ENCODE measurements around the gene SRR. TPM values are rescaled to one million over a fixed set of nuclear protein-coding genes. Genes with fewer than 3 reads are reported as not detected.
"Not testable (repeated sequence)": the region's sequence is repeated elsewhere in the genome, so short reads cannot be mapped to it uniquely, and the experiment has no call there.

Gene SRR, protein sequence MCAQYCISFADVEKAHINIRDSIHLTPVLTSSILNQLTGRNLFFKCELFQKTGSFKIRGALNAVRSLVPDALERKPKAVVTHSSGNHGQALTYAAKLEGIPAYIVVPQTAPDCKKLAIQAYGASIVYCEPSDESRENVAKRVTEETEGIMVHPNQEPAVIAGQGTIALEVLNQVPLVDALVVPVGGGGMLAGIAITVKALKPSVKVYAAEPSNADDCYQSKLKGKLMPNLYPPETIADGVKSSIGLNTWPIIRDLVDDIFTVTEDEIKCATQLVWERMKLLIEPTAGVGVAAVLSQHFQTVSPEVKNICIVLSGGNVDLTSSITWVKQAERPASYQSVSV
- total RNA-seq = 20.6 and 22.4 TPM in 2 replicates

- TF ChIP-seq, protein P1, sequence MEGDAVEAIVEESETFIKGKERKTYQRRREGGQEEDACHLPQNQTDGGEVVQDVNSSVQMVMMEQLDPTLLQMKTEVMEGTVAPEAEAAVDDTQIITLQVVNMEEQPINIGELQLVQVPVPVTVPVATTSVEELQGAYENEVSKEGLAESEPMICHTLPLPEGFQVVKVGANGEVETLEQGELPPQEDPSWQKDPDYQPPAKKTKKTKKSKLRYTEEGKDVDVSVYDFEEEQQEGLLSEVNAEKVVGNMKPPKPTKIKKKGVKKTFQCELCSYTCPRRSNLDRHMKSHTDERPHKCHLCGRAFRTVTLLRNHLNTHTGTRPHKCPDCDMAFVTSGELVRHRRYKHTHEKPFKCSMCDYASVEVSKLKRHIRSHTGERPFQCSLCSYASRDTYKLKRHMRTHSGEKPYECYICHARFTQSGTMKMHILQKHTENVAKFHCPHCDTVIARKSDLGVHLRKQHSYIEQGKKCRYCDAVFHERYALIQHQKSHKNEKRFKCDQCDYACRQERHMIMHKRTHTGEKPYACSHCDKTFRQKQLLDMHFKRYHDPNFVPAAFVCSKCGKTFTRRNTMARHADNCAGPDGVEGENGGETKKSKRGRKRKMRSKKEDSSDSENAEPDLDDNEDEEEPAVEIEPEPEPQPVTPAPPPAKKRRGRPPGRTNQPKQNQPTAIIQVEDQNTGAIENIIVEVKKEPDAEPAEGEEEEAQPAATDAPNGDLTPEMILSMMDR (IDR thresholded peaks at IDR 0.05; ENCODE audit: extremely low read depth, low read depth, low read length) = no peak
- Histone ChIP-seq H3K4me3 (ENCODE audit: insufficient read depth, low read length) (peak within 1 kb of the TSS; percentile 98), H3K27ac (ENCODE audit: low read depth, low read length) (peak within 1 kb of the TSS; percentile 84), H3K36me3 (ENCODE audit: insufficient read depth, low read length) (peaks cover 10% of the 10 kb centered on the region), H3K79me2 (ENCODE audit: insufficient read depth, low read length) (peaks cover 72% of the 10 kb centered on the region), H3K4me1 (ENCODE audit: insufficient read depth, low read length) (peaks cover 11% of the 10 kb centered on the region), H4K20me1 (ENCODE audit: insufficient read depth, low read length) (peaks cover 15% of the 10 kb centered on the region), H3K9me3 (ENCODE audit: low read depth, low read length) (no peaks in the 10 kb centered on the region), H2AFZ (ENCODE audit: low read length) (peak within 1 kb of the TSS; percentile 99), H3K27me3 (ENCODE audit: insufficient read depth, low read length) (no peaks in the 10 kb centered on the region), H3K4me2 (ENCODE audit: insufficient read depth, low read length) (peak within 1 kb of the TSS; percentile 99)
- peak; percentile 99 for DNase-seq (ENCODE audit: insufficient read length, low spot score, missing footprints)
Observed at GRCh38 chr17:2303204-2304188, at the start of gene SRR, which contains the start of gene SMG6. SRR (plus strand) TSS chr17:2303950; CDS start chr17:2315561, 11,611 bp downstream. SMG6 (minus strand) TSS chr17:2303785; CDS start chr17:2303720, 65 bp downstream.

- H3K27me3 ChIP-seq (ENCODE audit: insufficient read depth, low read length); DNase-seq (ENCODE audit: insufficient read length, low spot score, missing footprints); H3K27ac ChIP-seq (ENCODE audit: low read depth, low read length); H3K4me2 ChIP-seq (ENCODE audit: insufficient read depth, low read length); H3K4me3 ChIP-seq (ENCODE audit: insufficient read depth, low read length); H4K20me1 ChIP-seq (ENCODE audit: insufficient read depth, low read length); H2AFZ ChIP-seq (ENCODE audit: low read length); H3K36me3 ChIP-seq (ENCODE audit: insufficient read depth, low read length); H3K9me3 ChIP-seq (ENCODE audit: low read depth, low read length): not testable (repeated sequence)
- Histone ChIP-seq H3K4me1 (ENCODE audit: insufficient read depth, low read length) (peaks cover 20% of the 10 kb centered on the region), H3K79me2 (ENCODE audit: insufficient read depth, low read length) (peaks cover 19% of the 10 kb centered on the region)
Observed at GRCh38 chr17:2258830-2259229, 44.9 kb upstream of the SRR start.

DNA sequence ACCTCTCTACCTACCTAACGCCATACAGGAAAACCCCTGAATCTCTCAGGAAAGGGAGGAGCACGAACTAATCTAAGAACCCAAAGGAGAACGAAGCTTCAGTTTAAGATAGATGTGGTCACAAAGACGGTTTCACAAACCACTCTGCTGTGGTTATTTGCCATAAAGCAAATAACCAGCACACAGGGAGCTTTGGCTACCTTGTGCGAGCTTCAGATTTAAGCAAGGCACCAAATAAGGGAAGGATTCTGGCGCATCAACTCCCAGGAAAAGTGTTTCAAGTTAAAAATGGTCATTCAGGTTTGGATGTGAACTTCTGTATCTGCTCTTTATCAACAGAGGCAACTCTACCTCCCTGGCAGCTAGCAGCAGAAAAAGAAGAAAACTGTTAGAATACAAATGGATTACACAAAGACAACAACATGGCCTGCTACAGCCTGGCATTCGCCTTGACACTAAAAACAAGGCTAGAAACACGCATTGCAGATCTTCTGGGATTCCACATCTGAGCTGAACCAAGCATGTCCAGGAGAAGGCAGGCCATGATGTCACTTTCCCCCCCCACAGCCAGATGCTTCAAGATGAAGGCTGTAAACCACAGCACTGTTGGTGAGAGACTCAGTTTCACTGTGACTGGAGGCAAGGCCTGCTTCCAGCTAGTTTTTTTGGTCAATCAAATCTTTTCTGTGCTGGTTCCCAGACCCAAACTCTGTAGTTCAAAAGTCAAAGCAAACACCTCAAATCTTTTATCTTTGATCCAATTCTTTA, 43.8 kb upstream of the SRR start:
- Histone ChIP-seq H3K27ac (ENCODE audit: low read depth, low read length) (peak overlapping the region; percentile 2), H2AFZ (ENCODE audit: low read length) (no peak overlapping the region), H3K79me2 (ENCODE audit: insufficient read depth, low read length) (peaks cover 19% of the 10 kb centered on the region), H3K9me3 (ENCODE audit: low read depth, low read length) (no peaks in the 10 kb centered on the region), H3K27me3 (ENCODE audit: insufficient read depth, low read length) (no peaks in the 10 kb centered on the region), H3K4me2 (ENCODE audit: insufficient read depth, low read length) (no peak overlapping the region), H3K4me3 (ENCODE audit: insufficient read depth, low read length) (no peak overlapping the region), H4K20me1 (ENCODE audit: insufficient read depth, low read length) (no peaks in the 10 kb centered on the region), H3K36me3 (ENCODE audit: insufficient read depth, low read length) (peaks cover 4% of the 10 kb centered on the region), H3K4me1 (ENCODE audit: insufficient read depth, low read length) (peaks cover 30% of the 10 kb centered on the region)
- TF ChIP-seq, protein P1 (IDR thresholded peaks at IDR 0.05; ENCODE audit: extremely low read depth, low read depth, low read length) = no peak
- peak; percentile 71 for DNase-seq (ENCODE audit: insufficient read length, low spot score, missing footprints)

DNA sequence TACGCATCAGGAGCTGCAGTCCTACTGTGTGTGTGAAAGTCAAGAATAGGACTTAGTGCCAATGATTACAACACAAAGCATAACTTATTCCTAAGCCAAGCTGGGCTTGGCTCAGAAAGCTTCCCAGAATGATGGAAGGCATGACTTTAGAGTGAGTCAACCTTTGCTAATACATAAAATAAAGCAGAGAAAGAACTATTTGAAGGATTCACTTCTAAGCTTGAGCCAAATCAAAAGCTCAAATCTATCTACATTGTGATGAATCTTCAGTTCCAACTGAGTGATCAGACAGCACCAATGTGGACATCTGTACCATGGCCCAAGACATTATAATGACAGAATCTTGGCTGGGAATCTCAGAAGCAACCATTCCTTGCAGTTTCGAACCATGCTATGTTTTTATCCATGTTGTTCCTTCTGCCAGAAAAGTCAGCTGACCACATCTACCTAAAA, 41.6 kb upstream of the SRR start:
- Histone ChIP-seq H2AFZ (ENCODE audit: low read length) (no peak overlapping the region), H3K36me3 (ENCODE audit: insufficient read depth, low read length) (peaks cover 6% of the 10 kb centered on the region), H3K79me2 (ENCODE audit: insufficient read depth, low read length) (peaks cover 20% of the 10 kb centered on the region), H3K4me2 (ENCODE audit: insufficient read depth, low read length) (peak overlapping the region; percentile 57), H3K27me3 (ENCODE audit: insufficient read depth, low read length) (no peaks in the 10 kb centered on the region), H3K9me3 (ENCODE audit: low read depth, low read length) (no peaks in the 10 kb centered on the region), H3K27ac (ENCODE audit: low read depth, low read length) (peak overlapping the region; percentile 81), H3K4me3 (ENCODE audit: insufficient read depth, low read length) (no peak overlapping the region), H3K4me1 (ENCODE audit: insufficient read depth, low read length) (peaks cover 32% of the 10 kb centered on the region), H4K20me1 (ENCODE audit: insufficient read depth, low read length) (no peaks in the 10 kb centered on the region)
- TF ChIP-seq, protein P1 (IDR thresholded peaks at IDR 0.05; ENCODE audit: extremely low read depth, low read depth, low read length) = no peak
- DNase-seq (ENCODE audit: insufficient read length, low spot score, missing footprints) = peak; percentile 75

Measured in osteoblast (primary cell).